Head of caudate nucleus (tissue), 42 donors: ENCODE results near the gene MCC.

ENCODE experiments used
- DNase-seq, 42 donors: peaks; one replicate each; pipeline versions ENCODE4 v3.0.0 to v3.0.0-alpha.2; 2020 to 2021; ENCODE audit warnings: mixed read lengths in 7 of 42
- intact Hi-C: fragments of 100-400 bp; cut with DNase I; formaldehyde crosslinking; loops from one replicate; pipeline ENCODE4 v1.15.0; 2022

MCC gene

DNA sequence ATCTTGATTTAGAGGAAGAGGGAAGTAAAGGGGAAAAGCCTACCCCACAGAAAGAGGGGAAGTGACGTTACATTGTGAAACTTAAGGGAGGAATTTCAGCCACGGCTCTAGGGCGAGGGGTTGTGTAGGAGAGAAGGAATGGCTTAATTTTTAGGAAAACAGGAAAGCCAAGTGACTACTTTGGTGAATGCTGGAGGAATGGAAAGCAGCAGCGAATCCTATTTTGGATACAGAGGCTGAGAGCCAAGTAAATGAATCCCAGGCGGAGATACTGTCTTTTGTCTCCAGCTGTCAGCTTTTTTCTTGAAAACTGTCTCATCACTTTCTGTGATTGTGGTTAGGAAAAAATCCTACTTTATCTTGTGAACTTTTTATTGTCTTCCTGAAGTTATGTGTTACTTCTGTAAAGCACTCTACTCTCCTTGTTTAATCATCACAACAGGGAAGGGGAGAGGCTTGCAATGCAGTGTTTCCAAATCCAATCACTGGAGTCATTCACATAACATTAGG, 241.8 kb downstream of the MCC start:
- no peak for DNase-seq

DNA sequence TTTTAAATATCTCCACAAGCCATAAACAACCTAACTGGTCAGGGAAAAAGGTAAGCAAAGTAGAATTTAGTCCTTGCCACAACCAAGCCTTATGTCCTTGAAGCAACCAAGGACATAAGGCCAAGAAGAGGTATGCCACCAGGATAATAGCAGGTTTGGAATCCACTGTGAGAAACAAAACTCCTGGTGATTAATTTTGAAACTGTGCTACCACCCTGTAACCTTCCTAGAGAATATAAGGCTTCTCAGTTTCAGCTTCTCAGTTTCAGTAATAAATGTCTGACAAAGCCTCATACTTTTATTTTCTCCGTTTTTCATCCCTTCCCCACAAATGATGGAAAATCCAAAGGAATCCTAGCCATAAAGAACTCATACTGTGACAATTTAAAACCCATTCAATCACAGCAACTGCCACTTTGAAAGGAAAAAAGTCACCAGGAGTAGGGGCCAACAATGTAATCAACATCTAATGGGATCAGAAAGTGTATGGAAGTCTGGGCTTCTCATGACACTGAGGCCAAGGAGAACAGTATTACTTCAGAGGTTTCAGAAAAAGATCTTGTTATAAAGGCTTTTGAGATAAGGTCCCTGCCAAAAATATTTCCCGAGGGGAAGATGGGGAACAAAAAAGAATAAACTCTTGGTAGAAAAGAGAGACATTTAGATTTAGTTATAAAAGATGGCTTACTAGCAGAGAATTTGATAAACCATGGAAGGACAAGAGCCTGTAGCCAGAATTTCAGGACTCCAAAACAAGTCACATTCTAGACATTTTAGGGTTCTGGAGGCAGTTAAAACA, 242.6 kb downstream of the MCC start:
- no peak for DNase-seq
- intact Hi-C loops = no loop called here

More for the DNA sequence above, 241.8 kb downstream of the MCC start:
- intact Hi-C loops = no loop called here

DNA sequence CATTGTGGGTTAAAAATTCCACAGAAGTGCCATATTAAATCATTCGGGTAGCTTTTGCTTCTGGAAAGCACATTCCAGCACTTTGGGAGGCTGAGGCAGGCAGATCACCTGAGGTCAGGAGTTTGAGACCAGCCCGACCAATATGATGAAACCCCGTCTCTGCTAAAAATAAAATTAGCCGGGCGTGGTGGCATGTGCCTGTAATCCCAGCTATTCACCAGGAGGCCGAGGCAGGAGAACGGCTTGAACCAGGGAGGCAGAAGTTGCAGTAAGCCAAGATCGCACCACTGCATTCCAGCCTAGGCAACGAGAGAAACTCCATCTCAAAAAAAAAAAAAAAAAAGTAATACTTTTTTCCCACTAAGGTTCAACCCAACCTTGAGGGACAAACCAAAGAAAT, 243.3 kb downstream of the MCC start:
- intact Hi-C loops = no loop called here

DNA sequence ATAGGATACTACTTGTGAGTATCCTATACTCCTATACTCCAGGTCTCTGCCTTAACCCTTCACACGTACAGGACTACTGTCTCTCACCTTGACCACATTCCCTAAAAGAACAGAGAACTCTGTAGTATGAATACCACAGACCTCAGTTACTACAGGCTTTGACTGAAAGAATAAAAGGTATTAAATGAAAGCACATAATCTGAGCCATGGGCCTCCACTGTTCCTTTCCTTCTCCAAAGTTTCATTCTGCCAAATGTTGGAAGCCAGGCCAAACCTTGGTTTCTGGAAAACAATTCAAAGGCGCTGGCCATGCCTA, 244.9 kb downstream of the MCC start:
- intact Hi-C loops = no loop called here

More for the DNA sequence above, 243.3 kb downstream of the MCC start:
- DNase-seq = no peak

DNA sequence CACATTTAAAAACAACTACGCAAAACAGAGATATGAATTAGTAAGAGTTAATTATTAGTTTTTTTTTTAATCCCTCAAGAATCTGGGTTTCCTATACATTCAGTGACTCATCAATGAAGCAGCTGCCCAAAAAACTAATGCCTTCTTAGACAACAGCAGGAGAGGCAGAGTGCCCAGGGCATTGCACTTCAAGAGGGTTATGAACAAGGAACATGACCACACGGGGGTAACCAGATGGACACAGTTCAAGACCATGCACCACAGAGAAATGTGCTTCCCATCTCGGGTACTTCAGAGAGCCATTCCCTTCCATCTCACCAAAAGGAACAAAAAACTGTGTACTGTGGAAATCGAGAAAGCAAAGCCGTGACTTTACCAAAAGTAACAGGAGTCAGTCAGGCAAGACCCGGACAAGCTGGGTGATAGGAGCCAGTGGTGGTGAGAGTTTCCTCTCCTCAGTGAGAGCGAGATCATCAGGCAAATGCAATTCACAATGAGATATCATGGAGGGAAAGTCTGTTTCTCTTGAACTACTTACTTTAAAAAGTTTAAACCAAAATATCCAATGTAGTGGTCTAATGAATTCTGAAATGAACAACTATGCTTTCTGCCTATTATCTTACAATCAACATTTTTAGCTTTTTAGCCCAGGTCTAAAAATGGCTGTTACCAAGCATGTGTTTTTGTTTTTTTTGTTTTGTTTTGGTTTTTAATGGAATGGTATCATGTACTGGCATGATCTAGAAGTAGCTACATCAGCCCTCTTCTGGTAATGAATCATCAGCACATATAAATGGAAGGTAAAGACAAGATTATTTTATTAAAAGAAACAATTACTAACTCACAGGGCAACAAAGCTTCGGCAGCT, 245.5 kb downstream of the MCC start:
- DNase-seq = no peak
- intact Hi-C loops = no loop called here

More for the DNA sequence above, 244.9 kb downstream of the MCC start:
- DNase-seq = no peak

DNA sequence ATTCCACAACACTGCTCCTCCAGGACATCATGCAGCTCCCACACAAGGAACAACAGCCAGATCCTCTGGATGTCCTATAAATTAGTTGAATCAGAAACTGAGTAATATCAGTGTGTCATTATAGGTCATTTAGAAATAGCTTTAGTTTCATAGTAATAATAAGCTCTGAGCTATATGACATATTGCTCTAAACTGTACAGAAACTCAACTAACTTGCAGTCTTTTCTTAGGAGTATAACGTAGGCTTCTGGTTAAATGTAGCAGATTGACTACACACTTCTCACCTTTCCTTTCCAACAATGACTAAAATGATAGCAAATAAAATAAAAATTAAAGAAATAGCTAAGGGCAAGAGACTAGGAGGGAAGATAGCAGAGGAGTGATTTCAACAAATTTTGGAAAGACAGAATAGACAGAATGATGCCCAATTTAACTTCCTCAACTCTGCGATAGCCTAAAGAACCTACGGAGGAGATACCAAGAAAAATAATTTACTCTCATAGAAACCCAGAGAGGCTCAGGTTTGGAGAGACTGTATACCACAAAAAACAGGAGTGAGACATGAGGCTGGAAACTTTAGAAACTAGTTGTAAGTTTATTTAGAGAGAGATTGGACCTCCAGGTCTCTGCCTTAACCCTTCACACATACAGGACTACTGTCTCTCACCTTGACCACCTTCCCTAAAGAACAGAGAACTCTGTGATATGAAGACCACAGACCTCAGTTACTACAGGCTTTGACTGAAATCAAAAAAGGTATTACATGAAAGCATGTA, 247.1 kb downstream of the MCC start:
- intact Hi-C loops = no loop called here

DNA sequence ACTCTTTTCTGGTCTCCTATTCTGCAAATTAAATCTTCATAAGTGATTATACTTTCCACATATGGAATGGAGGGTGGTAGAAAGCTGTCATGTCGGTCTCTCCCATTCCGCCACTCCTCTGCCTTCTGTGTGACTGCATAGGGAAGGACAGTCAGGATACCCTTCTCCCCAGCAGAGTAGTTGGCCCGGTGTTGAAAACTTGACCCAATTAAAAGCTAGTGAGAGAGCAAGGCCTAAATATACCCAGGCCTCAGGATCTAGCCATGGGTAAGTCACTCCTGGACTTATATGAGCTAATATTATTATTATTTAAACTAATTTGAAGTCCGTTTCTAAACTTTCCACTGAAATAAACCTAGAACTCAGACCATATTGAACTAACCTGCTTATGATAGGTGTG, 248.2 kb downstream of the MCC start:
- intact Hi-C loops = no loop called here

More for the DNA sequence above, 247.1 kb downstream of the MCC start:
- no peak for DNase-seq

DNA sequence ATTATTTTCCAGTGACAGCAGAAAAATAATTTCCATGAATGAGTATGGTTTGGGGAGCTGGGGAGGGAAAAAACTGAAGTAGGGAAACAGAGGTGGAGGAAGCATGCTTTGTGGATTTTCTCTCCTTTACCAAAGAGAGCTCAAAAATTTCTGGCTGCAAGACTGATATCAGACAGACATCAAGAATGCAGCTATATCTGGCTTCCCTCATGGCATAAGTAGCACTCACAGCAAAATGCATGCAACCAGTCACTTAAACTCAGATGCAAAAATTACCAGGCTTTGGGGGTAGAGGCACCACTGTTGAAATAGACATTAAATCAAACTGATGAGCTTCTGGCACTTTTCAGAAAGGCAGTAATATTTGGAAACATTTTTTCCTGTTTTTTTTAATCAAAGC, 250.4 kb downstream of the MCC start:
- intact Hi-C loops = no loop called here
- DNase-seq = no peak

More for the DNA sequence above, 248.2 kb downstream of the MCC start:
- no peak for DNase-seq

DNA sequence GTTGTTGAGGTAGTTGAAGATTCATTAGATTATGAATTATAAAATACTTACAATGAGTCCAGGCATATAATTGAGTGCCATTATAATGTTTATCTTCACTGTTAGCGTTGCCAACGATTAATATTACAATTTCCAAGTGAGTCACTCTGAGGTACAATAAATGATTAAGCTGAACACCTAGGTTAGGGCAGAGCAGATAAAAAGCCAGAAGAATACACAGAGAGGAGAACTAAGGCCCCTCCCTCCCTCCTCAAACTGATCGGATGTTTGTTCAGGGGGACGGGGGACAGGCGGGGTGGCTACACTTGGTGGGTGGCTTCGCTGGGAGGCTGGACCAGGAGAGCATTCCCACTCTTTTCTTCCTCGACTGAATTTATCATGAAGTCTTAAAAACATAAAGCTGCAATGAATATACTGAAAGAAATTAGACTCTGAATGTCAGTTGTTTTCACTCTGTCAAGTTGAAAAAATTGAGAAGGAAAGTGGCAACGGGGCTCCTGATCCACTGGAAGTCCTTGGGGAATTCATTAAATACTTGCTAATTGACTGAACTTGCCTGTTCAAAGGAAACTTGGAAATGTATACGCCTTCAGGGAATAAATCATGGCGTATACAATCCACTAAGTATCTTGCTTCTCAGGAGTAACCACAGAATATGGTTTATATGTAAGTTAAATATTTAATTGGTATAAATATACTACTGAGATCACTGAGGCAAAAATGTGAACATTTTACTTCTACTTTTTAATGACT, 251.5 kb downstream of the MCC start:
- no peak for DNase-seq
- intact Hi-C loops = no loop called here

DNA sequence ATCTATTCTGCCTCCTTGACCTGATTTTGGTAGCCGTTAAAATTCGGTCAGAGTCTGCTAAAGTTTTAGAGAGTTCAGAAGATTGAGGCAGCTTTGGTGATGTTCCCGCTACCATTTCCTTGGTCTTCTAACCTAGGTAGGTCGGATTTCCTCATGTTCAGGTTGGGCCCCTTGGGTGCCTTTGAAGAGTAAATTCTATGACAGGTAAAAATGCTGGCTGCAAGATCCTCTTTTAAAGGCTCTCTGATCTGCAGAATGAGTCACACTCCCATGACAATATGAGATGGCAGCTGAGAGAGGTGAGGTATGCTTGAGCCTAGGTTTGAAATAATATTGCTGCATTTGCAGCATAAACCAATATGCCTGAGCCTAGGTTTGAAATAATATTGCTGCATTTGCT, 252.4 kb downstream of the MCC start:
- intact Hi-C loops = no loop called here
- no peak for DNase-seq

DNA sequence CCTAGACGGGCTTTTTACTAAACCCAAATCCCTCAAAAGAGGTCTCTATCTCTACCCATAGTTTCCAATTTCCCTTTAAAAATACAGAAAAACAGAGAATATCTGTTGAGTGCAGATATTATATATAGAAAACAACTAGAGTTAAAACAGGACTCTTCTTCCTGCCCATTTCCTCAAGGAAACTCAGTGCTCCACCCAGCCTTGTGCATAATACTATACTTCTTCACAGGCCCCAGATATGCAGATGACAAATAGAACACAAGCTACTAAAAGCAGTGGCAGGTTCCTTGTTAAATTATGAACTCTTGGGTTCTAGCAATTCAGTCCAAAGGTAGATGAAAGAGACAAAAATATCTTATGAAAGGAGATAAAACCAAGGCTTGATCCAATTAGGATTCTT, 253.7 kb downstream of the MCC start:
- intact Hi-C loops = no loop called here
- no peak for DNase-seq

DNA sequence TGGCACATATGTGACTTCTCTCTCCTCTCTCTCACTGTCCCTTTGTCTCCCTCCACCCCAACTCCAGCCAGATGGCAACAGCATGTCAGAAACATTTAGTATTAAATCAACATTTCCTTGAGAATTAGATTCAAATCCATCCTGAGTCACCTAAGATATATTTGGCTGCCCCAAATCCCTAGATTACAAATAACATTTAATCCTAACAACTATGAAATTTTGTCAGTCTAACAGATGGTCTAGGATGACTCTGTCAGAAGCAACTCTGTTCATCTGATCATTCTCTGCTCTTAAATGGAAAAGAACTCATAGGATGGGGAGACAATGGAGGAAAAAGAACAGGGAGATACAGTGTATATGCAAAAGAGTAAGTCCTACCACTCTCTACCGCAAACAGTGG, 254.6 kb downstream of the MCC start:
- no peak for DNase-seq
- intact Hi-C loops = no loop called here

DNA sequence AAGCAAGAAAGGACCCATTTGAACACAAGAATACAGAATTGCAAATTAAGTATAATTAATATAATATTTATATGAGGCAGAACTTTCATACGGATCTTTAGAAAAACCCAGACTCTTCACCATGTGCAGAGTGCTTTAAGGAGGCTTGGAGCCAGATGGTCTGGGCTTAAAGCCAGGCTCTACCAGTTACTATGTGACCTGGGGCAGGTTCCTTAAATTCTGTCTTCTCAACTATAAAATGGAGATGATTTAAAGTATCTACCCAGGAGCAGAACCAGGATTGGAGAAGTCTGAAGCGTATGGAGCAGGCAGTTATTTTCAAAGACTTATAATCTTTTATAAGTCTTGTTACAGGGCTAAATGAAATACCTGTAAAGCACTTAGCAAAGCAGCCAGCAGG, 255.6 kb downstream of the MCC start:
- intact Hi-C loops = no loop called here
- DNase-seq = peak in 2 of 42 donors; percentile 14 to 18

DNA sequence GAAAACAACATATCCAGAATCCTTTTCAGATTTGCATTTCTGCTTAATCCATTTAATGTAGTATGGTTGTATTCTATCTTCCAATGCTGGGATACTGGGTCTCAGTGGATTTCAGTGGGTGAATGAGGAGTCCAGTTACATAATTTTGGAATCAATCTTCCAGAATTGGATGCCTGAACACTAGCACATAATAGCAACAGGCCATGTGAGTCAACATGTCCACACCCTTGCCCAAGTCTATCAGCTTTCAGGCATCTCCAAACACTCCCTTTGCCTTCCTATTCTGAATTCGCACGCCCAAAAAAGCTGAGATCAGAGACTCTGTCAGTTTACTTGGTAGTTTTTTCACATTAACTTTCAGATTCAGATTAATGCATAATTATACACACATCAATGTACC, 256.0 kb downstream of the MCC start:
- intact Hi-C loops = no loop called here
- no peak for DNase-seq

DNA sequence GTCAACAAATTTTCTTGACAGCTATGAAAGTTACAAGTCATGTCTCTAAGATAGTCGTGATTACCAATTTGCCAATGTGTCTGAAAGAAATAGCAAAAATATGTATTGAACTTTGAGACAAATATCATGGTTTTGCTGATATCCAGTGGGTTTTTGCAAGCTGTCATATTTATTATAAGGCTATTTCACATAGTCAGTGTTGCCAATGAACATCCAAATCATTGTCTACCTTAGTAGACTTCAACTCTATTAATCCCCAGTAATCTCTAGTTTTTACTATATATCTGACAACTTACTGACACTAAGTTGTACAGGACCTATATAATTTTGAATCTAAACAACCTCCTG, 256.6 kb downstream of the MCC start:
- no peak for DNase-seq
- intact Hi-C loops = no loop called here

DNA sequence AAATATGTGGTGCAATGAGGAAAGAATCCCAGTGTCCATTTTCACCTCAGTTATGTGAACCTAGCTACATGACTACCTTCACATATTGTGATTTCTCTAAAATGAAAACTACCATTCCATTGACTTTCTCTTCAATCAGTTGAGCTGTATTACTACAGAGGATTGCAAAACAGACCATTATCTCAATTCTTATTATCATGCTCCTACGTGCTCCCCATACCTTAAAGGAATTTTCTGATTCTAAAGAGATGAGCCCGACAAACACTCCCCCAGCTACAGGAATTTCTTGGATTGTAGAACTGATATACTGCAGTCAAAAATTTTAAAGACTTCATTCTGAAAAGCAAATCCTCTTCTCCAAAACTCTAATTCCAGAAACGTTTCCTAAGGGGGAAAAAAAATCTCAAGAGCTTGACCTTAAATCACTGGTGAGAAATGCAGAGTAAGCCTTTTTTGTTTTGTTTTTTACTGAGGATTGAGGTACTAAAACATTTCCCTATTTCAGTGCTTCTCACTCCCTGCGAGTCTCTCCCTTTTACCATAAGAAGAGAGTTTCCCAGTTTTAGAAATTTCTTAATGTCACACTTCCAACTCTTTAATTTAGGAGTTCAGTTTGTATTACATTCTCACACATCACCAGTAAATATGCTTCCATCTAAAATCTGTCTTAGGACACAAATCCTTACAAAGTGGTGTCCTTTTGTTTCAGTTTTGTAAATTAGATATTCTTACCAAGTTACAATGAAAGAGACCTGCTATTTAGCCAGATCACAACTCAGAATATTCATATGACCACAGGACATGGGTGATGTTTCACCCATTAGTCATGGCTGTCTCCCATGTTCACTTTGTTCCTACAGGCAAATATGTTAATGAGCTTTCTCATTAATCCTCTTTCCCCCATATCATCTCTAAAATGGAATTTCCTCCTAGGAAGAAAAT, 257.3 kb downstream of the MCC start:
- intact Hi-C loops = no loop called here

DNA sequence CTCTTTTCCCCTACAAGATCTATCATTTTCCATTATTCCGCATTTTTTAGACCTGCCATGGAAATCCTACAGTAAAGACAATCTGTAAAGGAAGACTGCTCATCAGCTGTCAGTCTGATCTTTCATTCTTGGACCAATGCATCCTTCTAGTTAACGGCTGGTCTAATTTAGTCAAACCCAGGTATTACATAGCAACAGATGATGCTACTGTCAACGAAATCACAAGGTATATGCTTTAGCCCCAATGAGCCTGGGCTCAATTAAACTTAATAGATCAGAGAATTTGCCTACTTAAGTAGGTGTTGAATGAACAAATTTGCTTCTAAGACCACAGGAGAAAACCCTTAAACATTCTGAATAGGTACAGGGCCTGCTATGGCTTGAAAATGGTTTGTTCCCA, 260.5 kb downstream of the MCC start:
- intact Hi-C loops = no loop called here
- DNase-seq = no peak

More for the DNA sequence above, 257.3 kb downstream of the MCC start:
- no peak for DNase-seq
